ENCODE results near the gene TMEM144.
"Not testable (repeated sequence)": the region's sequence is repeated elsewhere in the genome, so short reads cannot be mapped to it uniquely, and the experiment has no call there.

TMEM144 gene

GRCh38 chr4:158192439-158193158, 17.7 kb upstream of the TMEM144 start:
- no peak for DNase-seq

GRCh38 chr4:158193171-158193749, 17.0 kb upstream of the TMEM144 start:
- no peak for DNase-seq

GRCh38 chr4:158195297-158195696, 15.0 kb upstream of the TMEM144 start:
- no peak for DNase-seq

- DNase-seq = no peak
Observed at GRCh38 chr4:158197194-158197776, 13.0 kb upstream of the TMEM144 start.

GRCh38 chr4:158200214-158200613, 10.1 kb upstream of the TMEM144 start:
- no peak for DNase-seq

- no peak for DNase-seq
Observed at GRCh38 chr4:158201322-158201721, 9.0 kb upstream of the TMEM144 start.

GRCh38 chr4:158201876-158202275, 8.4 kb upstream of the TMEM144 start:
- no peak for DNase-seq

- DNase-seq = no peak
Observed at GRCh38 chr4:158202481-158202880, 7.8 kb upstream of the TMEM144 start.

GRCh38 chr4:158203436-158203835, 6.8 kb upstream of the TMEM144 start:
- DNase-seq = no peak

- no peak for DNase-seq
Observed at GRCh38 chr4:158203929-158204328, 6.4 kb upstream of the TMEM144 start.

- no peak for DNase-seq
Observed at GRCh38 chr4:158208963-158209640, 1.2 kb upstream of the TMEM144 start.

GRCh38 chr4:158211222-158211621, 936 bp downstream of the TMEM144 start:
- no peak for DNase-seq

GRCh38 chr4:158213466-158213865, 3.2 kb downstream of the TMEM144 start:
- no peak for DNase-seq

- DNase-seq = no peak
Observed at GRCh38 chr4:158214856-158215255, 4.6 kb downstream of the TMEM144 start.

- no peak for DNase-seq
Observed at GRCh38 chr4:158217763-158218162, 7.5 kb downstream of the TMEM144 start.

- DNase-seq = no peak
Observed at GRCh38 chr4:158219623-158220022, 9.3 kb downstream of the TMEM144 start.

- not testable (repeated sequence) for DNase-seq
Observed at GRCh38 chr4:158224318-158224717, 14.0 kb downstream of the TMEM144 start.

- DNase-seq = not testable (repeated sequence)
Observed at GRCh38 chr4:158224999-158225398, 14.7 kb downstream of the TMEM144 start.

GRCh38 chr4:158227880-158228279, 17.6 kb downstream of the TMEM144 start:
- DNase-seq = not testable (repeated sequence)

GRCh38 chr4:158228399-158228798, 18.1 kb downstream of the TMEM144 start:
- DNase-seq = not testable (repeated sequence)

- no peak for DNase-seq
Observed at GRCh38 chr4:158229768-158230167, 19.5 kb downstream of the TMEM144 start.

- DNase-seq = no peak
Observed at GRCh38 chr4:158234671-158235070, 24.4 kb downstream of the TMEM144 start.

- DNase-seq = no peak
Observed at GRCh38 chr4:158236304-158237030, 26.2 kb downstream of the TMEM144 start.
